ELR (cell line): ENCODE results near the gene LNPEP.

Source experiments
- DNase-seq: peaks from one replicate; pipeline ENCODE4 v3.0.0-alpha.2; 2015; ENCODE audit warnings: low read depth

The LNPEP gene

DNA sequence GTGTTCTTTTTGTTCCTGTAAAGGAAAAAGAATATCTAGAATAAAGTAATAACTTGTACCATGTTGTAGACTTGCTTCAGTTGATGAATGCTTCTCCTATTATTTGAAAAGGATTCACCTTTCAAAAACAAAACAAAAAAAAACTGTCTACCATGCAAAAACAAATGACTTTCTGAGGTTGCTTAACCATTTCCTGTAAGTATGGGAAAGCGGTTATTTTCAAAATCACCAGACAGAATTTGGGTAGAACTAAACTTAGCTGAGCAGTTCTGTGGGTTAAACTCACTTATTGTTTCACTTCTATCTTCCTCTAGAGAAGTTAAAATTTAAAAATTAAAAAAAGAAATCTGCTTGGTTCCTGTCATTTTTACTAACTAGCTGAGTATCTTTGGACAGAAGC lies 25.2 kb downstream of the LNPEP start:
- peak; percentile 18 for DNase-seq

DNA sequence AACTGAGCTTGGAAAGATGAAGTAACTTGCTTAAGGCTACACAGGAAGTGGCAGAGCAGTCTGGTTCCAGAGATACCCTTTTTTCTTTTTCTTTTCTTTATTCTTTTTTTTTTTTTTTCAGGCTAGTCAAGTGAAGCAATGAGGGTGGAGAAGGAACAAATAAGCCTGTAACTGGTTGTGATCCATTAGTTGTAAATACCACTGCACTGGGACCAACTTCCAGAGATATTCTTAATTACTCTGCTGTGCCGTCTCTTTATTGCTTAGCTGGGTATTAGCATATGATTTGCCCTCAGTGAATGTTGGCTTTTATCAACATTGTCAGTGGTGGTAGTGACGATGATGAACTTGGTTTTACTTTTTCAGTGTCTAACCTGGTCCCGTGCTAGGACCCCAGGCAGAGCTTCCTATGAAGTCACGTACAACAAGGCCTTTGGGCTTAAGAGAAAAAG lies 26.7 kb downstream of the LNPEP start:
- peak; percentile 8 for DNase-seq

DNA sequence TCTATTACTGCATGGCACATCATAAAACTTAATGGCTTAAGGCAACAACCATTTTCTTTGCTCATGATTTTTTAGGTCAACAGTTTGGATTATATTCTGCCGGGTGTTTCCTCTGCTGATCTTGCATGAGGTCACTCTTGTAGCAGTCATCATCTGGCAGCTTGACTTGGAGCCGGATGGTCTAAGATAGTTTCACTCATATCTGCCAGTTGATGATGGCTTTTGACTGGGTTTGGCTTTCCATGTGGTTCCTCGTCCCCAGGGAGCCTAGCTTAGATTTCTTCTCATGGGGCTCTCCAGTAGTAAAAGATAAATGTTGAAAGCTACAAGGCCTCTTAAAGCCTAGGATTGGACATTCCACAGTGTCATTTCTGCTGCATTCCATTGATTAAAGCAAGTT lies 27.4 kb downstream of the LNPEP start:
- peak; percentile 73 for DNase-seq

DNA sequence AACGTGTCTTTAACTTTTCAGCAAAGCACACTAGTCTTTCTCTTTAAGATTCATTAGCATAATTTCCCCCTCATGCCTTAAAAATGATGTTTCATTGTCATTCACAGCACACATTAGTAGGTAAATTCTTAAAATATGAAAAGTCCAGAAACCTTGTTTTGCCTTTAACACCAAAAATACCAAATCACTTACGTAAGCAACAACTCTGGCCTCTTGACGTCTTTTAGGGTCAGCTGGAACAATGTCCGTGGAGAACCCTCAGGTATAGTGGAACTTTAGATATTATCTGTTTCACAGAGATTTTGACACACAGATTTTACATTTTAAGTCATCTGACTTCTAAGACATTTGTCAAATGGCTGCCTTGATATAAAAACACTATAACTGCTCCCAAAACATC lies 30.9 kb downstream of the LNPEP start:
- DNase-seq: no peak

DNA sequence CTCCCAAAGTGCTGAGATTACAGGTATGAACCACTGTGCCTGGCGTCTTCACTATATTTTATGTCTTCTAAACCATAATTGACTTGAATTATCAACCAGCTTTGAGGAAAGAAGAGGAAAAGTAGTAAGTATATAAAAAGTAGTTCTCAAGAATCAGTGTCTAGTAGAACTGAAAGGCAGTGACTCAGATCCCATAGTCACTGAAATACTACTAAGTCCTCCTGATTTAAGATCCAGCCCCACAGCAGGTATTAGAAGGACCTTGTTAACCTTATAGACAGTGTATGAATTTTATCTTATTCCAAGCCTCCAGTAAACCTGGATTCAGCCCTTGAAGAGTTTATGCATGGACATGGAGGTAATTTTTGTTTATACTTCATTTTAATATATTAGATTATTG lies 31.5 kb downstream of the LNPEP start:
- peak; percentile 49 for DNase-seq

DNA sequence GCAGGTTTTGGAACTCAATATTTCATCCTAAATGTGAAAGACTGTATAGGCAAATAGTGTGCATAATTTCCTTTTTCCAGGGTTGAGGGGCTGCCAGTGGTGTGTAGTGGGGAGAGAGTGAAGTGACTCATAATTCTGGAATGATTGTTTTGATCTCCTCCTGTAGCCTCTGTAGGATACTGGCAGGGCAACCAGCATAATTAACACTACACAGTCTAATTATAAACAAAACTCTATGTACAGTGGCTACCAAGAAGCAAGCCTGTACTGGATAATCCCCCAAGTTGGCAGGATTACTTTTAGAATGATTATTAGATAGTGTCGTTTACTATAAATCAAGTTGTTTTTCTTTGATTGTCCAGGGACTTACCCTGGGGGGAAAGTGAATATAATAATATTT lies 32.2 kb downstream of the LNPEP start:
- DNase-seq: peak; percentile 78

DNA sequence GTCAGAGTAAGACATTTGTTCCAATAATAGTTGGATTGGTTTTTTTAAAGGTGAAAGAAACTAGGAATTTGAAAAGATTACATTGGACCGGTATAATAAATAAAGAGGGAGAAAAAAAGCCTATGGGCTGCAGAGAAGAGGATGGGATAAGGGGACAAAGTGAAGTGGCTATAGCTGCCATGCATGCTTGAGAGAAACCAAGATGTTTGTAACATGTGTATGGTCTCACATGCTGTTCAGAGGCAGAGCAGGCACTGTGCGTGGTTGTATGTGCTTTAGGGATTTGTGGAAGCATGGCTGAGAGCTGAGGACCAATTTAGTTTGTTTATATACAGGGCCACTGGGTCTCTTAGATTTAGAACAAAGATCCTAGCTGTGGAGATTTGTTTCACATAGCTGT lies 32.7 kb downstream of the LNPEP start:
- no peak for DNase-seq

DNA sequence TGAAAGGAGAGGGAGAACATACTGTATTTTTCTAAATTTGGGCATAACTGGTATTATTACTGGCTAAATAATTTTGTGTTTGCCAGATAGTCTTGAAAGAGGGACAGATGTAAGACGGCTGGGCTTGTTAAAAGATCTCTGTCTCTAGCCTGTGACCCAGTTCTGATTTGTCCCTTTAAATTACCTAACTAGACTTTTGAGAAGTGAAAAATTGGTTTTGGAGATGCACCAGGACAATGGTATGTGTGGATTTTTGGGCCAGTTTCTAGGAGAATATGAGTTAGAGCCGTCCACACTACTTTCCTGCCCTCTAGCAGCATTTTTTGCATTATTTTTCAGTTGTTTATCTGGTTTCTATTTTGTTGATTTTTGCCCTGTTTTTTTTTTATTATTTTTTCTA lies 33.5 kb downstream of the LNPEP start:
- no peak for DNase-seq

DNA sequence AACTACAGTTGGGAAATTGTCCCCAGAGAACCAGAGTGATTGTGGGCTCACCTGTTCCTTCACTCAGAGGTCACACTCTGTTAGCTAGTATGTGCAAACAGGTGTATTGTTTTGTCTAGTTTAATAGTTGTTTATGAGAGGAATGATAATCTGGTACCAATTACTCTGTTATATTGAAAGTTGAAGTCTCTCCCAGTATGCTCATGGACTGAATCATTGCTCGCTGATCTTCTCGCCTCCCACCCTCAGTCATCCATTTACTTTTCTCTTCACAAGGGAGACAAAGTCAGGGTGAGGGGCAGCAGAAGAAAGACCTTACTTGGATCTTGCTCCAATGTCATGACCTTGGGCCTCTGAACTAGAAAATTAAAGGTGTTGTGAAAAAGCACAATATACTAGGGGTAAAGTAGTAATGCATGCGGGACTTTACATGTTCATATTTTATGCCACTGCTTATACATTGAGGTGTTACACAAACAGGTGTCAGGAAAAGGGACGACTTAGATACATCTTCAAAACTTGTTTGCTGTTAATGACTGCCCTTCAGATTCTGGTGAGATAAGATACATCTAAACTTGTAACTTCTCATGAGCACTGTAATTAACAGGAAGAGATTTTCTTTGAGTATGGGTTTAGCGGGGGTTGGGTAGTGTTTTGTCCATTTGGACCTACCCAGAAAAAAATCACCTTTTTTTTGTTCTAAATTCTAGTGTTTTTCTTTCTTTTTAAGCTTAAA lies 36.9 kb downstream of the LNPEP start:
- no peak for DNase-seq

DNA sequence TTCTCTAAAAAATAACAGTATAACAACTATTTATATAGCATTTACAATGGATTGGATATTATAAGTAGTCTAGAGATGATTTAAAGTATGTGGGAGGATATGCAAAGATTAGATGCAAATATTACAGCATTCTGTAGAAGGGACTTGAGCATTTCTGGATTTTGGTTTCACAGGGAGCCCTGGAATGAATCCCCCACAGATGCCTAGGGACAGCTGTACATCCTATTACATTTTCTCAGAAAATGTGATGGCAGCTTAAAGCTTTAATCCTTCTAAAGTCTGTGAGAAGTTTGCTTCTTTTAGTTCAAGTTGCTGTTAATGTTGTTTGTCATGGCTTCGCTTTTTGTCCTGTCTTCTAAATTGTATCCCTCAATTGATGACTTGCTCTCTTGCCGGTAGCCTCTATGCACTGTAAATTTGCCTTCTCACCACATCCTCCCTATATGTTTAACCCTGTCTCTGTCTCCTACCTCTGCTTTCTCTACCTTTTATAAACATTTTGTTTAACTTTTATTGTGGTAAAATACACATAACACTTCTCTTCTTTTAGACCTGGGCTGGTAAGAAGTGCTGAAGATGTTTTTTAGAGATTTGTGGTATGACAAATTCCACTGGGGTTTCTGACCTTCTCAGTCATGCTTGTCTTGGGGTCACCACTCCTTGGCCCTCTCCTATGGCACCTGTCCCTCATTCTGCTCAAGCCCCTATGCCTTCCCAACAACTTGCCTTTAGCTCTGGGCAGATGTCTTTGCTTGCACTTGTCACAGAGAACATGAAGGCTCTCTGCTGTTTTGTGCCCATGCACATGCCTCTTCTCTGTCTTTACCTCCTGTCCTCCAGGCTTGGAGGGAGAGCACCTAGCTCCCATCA lies 37.9 kb downstream of the LNPEP start:
- DNase-seq: no peak

DNA sequence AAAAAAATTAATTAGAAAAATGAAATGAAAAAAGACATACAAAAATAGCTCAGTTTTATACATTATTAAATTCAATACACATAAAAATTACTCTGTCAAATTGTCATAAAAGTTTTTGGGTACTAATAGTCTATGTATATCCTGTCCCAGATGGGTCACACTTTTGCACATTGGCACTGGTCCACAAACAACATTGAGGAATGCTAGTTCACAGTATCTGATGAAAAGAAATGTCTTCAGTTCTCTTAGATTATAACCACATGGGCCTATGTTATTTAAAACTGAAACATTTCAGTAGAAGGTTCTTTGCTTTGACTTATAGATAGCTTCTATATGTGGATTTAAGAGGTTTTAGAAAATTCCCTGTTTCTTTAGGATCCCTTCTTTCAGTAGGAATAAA lies 39.8 kb downstream of the LNPEP start:
- no peak for DNase-seq

DNA sequence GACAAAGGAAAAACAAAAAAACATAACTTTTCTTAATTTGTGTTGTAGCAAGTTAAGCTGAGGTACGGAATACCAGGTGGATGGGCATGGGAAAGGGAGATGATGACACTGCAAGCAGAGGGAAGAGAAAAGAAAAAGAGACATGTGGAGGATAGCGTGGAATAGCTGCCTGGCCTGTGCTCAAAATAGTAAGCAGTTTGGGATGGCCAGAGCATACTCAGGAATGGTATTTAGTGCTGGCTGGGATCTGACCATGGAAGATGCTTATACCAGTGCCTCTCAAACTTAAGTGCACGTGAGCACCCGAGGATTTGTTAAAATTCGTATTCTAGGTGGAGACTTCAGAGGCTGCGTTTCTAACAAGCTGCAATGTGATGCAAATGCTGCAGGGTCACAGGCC lies 41.3 kb downstream of the LNPEP start:
- no peak for DNase-seq

DNA sequence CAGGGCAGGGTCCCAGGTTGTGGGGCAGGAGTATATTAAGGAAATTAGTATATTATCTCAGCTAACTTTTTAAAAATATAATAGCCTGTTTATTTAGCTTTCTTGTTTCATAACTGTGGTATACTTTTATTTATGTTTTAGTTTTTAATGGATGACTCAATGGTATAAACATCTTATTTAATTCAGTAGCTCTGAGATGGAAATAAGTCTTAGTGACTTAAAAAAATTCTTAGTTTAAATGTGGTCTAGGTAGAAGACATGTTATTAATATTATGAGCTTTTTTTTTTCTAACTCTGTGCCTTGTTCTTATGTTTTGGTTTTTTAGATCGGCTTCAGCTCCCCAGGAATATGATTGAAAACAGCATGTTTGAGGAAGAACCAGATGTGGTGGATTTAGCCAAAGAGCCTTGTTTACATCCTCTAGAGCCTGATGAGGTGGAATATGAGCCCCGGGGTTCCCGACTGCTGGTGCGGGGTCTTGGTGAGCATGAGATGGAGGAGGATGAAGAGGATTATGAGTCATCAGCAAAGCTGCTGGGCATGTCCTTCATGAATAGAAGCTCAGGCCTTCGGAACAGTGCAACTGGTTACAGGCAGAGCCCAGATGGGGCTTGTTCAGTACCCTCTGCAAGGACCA lies 43.1 kb downstream of the LNPEP start:
- DNase-seq: peak; percentile 75

DNA sequence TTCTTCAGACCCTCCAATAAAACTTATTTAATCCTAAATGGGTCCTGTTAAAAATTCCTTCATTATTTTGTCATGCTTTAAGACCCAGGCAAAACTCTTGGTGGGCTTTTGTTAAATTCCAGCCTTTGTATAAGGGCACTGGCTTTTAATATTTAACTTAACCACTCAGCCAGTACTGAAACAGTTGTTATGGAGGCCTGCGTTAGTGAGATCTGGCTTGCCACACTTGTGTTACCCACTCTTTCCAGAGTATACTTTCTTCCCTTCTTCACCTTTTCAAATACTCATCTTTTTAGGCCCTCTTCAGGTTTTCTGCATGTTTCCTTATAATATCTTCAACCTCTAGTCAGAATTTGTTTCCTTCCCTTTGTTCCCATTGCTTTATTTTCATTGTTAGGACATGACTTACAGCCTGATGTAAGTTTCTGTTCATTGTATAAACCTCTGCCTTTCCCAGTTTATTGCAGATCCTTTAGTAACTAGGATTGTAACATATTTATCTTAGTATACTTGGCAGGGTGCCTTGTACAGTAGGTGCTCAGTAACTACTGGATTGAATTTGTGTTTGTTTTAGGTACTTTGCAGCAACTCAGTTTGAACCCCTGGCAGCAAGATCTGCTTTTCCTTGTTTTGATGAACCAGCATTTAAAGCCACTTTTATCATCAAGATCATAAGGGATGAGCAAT lies 48.8 kb downstream of the LNPEP start:
- no peak for DNase-seq

DNA sequence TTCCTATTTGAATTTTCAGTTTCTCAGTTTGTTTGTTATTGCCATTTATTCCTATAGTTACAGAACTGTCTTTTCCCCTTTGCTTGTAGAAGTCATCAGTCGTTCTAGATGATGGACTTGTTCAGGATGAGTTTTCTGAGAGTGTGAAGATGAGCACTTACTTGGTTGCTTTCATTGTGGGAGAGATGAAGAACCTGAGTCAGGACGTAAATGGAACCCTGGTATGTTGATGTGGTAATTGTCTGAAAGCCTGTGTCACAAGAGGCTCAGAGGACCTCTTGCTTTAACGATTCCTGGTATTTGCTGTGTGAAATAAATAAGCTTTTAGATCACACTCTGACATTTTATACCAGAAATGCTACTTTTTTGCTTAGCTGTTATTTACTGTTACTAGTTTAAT lies 50.6 kb downstream of the LNPEP start:
- no peak for DNase-seq

DNA sequence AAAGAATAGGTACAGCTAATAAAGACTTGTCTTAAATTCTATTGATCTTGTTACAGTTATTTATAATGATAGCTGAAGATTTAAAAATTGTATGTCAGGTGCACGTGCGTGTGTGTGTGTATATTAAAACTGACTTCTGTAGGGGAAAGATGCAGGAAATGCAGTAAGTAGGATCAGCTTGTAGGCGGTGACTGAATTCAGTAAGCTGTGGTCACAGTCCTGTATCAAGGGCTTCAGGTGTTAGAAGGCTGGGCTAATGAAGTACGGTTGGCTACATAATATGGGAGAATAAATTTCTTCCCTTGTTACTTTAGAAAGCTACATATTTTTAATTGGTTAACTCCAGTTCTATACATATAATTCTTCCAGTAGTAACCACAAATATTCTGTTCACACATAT lies 54.2 kb downstream of the LNPEP start:
- DNase-seq: no peak

DNA sequence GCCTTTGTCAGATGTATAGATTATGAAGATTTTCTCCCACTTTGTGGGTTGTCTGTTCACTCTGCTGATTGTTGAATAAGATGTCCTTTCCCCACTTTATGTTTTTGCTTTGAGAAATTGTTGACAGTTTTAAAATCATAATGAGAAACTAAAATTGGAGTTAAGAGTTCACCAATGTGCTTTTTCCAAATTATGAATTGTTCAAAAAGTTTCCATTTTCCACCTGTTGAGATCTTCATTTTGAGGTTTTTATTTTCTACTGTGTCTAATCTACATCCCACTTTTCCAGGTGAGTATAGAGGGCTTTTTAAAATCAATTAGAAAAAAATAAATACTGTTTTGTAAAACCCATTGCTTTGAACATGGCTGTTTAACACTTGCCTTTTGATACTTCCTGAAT lies 55.8 kb downstream of the LNPEP start:
- DNase-seq: no peak

DNA sequence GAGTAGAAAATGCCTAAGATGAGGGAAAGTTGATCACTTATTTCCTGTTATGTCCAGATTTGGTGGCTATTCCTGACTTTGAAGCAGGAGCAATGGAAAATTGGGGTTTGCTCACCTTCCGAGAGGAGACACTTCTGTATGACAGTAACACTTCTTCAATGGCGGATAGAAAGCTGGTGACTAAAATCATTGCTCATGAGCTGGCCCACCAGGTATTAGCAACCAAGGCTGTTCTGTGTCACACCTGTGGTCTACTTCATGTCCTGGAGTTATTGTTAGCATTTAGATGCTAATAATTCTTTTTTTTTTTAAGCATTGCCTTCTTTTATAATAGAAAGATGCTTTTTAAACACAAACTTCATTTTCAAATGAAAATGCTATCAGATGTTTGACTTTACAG lies 57.9 kb downstream of the LNPEP start:
- no peak for DNase-seq

DNA sequence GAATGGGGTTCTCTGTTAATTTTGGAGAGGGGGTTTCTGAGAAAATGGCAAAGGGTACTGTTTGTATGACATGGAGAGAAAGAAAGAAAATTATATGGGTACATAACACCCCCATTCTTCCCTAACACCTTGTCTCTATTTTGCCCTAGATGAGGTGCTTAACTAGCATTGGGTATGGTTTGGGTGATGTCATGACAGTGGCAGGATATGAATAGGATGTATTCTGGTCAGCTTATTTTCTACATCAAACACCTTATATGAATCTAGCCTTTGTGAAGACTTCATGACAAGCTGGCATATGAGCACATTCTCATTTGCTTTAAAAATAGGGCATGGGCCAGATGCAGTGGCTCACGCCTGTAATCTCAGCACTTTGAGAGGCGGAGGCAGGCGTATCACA lies 58.6 kb downstream of the LNPEP start:
- DNase-seq: no peak

DNA sequence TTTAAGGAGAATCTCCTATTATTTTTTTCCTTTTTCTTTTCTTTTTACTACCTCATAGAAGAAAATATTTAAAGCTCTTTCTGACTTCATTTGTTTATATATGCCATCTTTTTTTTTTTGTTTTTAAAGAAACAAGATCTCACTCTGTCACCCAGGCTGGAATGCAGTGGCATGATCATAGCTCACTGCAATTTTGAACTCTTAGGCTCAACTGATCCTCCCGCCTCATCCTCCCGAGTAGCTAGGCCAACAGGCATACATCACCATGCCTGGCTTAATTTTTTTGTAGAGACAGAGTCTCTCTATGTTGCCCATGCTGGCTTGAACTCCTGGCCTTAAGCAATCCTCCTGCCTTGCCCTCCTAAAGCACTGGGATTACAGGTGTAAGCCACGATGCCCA lies 59.5 kb downstream of the LNPEP start:
- DNase-seq: no peak

DNA sequence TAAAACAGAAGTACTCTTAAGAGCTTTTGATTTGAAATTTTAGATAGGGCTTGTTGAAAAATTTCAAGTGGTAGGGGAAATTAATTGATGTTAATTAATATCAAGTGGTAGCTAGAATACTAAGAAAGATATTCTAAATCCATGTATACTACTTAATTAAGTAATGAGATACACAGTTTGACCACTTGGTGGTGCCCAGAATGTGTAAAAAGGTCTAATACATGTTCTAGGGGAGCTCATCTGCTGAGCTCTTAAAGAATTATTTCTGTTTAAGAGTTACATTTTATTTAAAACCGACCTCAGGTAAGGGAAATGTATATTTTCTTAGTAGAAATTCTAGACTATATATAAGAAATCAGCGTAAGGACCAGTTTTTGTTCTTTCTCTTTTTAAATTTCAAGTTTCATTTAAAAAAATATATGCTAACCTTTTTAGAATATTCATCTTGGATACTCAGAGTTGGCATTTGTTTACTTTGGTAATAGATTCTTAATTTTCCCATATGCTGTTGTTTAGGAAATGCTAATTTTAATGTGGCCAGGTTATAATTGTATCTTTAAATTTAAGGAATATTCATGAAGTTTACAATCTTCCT lies 61.5 kb downstream of the LNPEP start:
- DNase-seq: peak; percentile 70

DNA sequence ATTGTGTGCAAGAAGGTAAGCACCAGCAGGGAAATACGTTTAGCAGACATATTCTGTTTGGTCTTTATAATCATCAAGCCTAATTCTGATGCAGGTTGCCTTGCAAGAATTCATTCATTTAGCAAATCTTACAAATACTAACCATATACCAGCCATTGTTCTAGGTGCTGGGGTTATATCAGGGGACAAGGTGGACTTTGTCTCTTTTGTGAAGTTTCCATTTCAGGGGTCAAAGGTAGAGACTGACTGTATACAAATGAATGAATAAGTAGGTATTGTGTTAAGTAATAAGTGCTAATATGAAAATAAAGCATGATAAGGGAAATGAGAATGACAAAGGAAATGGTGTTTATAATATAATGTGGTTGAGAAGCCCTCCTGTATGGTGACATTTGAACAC lies 64.0 kb downstream of the LNPEP start:
- DNase-seq: no peak
